Breast epithelium (tissue), 3 donors: ENCODE data around the gene PPP1R3G.

Experiments used
- POLR2A ChIP-seq: fragments of 450-650 bp; IDR thresholded peaks from one replicate; pipeline ENCODE4 v1.6.1; 2016; ENCODE audit warnings: antibody characterized with exemption, mild to moderate bottlenecking, moderate library complexity
- POLR2AphosphoS5 ChIP-seq, 3 donors: sonication (generic); formaldehyde crosslinking; IDR thresholded peaks; one replicate each; pipeline ENCODE4 v1.6.1; 2017; ENCODE audit warnings: antibody characterized with exemption in 3 of 3
- TF ChIP-seq, protein P1 (sequence below), 3 donors: fragments of 450-650 bp; IDR thresholded peaks; one replicate each; pipeline ENCODE4 v1.5.1; 2016 to 2017; ENCODE audit warnings: antibody characterized with exemption in 3 of 3, mild to moderate bottlenecking in 3 of 3, moderate library complexity in 3 of 3

DNA sequence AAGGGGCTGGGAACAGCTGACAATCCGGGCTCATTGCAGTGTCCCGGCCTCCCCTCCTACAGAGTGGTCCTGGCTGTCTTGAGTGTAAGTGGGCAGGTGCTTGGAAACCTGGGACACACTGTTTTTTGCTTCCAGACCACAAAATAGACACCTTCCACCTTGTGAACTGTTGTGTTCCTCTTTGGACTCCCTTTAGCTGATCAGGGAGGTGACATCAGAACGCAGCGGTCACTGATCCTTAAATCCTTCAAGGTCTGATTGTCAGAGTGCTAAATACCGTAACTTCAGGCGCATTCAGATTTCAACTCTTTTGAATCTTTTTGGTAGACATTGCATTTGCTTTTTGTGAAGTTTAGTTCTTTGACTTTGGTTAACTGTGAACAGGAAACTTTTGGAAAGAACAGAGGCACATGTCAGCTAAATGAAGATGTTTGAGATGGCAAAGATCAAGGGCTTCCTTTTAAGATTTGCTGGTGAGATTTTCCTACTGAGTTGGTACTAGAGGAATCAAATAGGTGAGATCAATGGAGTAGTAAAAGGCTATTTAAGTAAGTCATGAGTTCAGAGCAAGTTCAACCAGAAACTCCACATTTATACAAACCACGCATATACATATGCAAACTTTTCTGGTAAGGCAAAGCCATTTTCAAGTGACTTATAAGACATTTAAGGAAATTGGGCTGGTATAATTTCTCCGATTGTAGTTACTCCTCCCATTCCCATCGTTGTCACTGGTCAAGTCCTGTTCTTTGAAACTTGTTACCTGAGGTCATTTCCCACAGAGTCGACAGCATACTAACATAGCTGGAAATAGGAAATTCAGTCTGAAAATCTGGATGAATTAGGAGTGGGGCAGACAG is 6.3 kb downstream of the PPP1R3G start:
- TF ChIP-seq, protein P1, sequence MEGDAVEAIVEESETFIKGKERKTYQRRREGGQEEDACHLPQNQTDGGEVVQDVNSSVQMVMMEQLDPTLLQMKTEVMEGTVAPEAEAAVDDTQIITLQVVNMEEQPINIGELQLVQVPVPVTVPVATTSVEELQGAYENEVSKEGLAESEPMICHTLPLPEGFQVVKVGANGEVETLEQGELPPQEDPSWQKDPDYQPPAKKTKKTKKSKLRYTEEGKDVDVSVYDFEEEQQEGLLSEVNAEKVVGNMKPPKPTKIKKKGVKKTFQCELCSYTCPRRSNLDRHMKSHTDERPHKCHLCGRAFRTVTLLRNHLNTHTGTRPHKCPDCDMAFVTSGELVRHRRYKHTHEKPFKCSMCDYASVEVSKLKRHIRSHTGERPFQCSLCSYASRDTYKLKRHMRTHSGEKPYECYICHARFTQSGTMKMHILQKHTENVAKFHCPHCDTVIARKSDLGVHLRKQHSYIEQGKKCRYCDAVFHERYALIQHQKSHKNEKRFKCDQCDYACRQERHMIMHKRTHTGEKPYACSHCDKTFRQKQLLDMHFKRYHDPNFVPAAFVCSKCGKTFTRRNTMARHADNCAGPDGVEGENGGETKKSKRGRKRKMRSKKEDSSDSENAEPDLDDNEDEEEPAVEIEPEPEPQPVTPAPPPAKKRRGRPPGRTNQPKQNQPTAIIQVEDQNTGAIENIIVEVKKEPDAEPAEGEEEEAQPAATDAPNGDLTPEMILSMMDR (IDR thresholded peaks at IDR 0.05): no peak
- TF ChIP-seq POLR2A (no peak), POLR2AphosphoS5 (IDR thresholded peaks at IDR 0.05) (no peak)
